HepG2 (cell line): ENCODE measurements around the gene NR2F1-AS1. TPM values are rescaled to one million over a fixed set of nuclear protein-coding genes. Genes with fewer than 3 reads are reported as not detected.

Source experiments
- ATAC-seq: fragments of 200-7000 bp; cut with Tn5 transposase; 3 replicates; pipeline ENCODE4 v1.9.1; 2020; ENCODE audit warnings: mild to moderate bottlenecking, moderate library complexity
- BruUV-seq: library from RNA; stranded (reverse); fragments of 400-500 nt; replicated peaks from 2 replicates; lab custom pipeline; 2021; lab: Mats Ljungman, UMichigan
- CTCF ChIA-PET: fragments of 300-600 bp; formaldehyde crosslinking; extraction: SDS; loops from one replicate; lab custom pipeline; 2021; ENCODE audit warnings: low total read pairs, inconsistent platforms, low intra/inter-chr PET ratio; lab: Yijun Ruan, JAX
- POLR2A ChIA-PET: fragments of 350-600 bp; sonication (Branson Sonifier 250); formaldehyde crosslinking; loops from one replicate; lab custom pipeline; 2020; ENCODE audit warnings: antibody characterized with exemption, inconsistent platforms; lab: Yijun Ruan, JAX
- DNase-seq: peaks from one replicate; pipeline ENCODE4 v3.0.0-alpha.2; 2015; ENCODE audit warnings: low spot score
- FAIRE-seq: peaks from 3 replicates; lab custom pipeline; 2011; peaks lifted over from hg19 to GRCh38; lab: Jason Lieb, UNC
- H2AFZ ChIP-seq: one replicate; pipeline ENCODE4 v1.6.1; 2011; ENCODE audit warnings: low read length, inconsistent platforms
- H3K27ac ChIP-seq: fragments of 300-600 bp; 3 replicates; pipeline ENCODE4 v1.8.0; 2011; ENCODE audit warnings: mixed run types, mild to moderate bottlenecking, mixed read lengths, low read length, inconsistent platforms; ENCODE audit not compliant: insufficient read depth; ENCODE audit errors: extremely low read length
- H3K27me3 ChIP-seq, 2 experiments: fragments of 200-600 bp in 1 of 2; 2 replicates in 1 of 2; 3 replicates in 1 of 2; pipeline versions ENCODE4 v1.6.0 to v1.8.0; 2011; ENCODE audit warnings: low read length in 2 of 2, mild to moderate bottlenecking in 2 of 2, moderate library complexity in 2 of 2, inconsistent platforms in 1 of 2; ENCODE audit not compliant: insufficient read depth in 2 of 2, control insufficient read depth in 1 of 2
- H3K36me3 ChIP-seq, 2 experiments: fragments of 200-600 bp in 1 of 2; replicated peaks in 1 of 2; 2 replicates in 1 of 2; 3 replicates in 1 of 2; pipeline versions ENCODE4 v1.5.1 to v1.8.0; 2011; ENCODE audit warnings: low read length in 2 of 2, inconsistent platforms in 1 of 2; ENCODE audit not compliant: insufficient read depth in 2 of 2, control insufficient read depth in 1 of 2
- H3K4me1 ChIP-seq: 2 replicates; pipeline ENCODE4 v1.5.1; 2012; ENCODE audit warnings: low read length, inconsistent platforms; ENCODE audit not compliant: insufficient read depth
- H3K4me2 ChIP-seq: 2 replicates; pipeline ENCODE4 v1.6.0; 2011; ENCODE audit warnings: low read depth, low read length, inconsistent platforms
- H3K4me3 ChIP-seq, 3 experiments: fragments of 200-600 bp in 1 of 3; sonication (generic), shearing (Covaris generic) in 1 of 3; replicated peaks in 1 of 3; 2 replicates each; pipeline ENCODE4 v1.5.1; 2011 to 2016; ENCODE audit warnings: low read length in 3 of 3, inconsistent platforms in 2 of 3, low read depth in 2 of 3, mild to moderate bottlenecking in 2 of 3, control low read depth in 1 of 3, mixed read lengths in 1 of 3; ENCODE audit not compliant: insufficient read depth in 1 of 3
- H3K79me2 ChIP-seq: one replicate; pipeline ENCODE4 v1.6.1; 2011; ENCODE audit warnings: low read length, inconsistent platforms; ENCODE audit not compliant: insufficient read depth
- H3K9ac ChIP-seq: 2 replicates; pipeline ENCODE4 v1.6.0; 2011; ENCODE audit warnings: mild to moderate bottlenecking, low read depth, low read length, inconsistent platforms; ENCODE audit not compliant: insufficient read depth
- H3K9me3 ChIP-seq: 2 replicates; pipeline ENCODE4 v1.5.1; 2012; ENCODE audit warnings: mild to moderate bottlenecking, low read length
- H4K20me1 ChIP-seq: 2 replicates; pipeline ENCODE4 v1.6.0; 2011; ENCODE audit warnings: inconsistent platforms, mild to moderate bottlenecking, low read length, moderate library complexity; ENCODE audit not compliant: insufficient read depth
- FOSL2 ChIP-seq: sonication (generic); formaldehyde crosslinking; IDR thresholded peaks from 2 replicates; pipeline ENCODE4 v1.4.0; 2020; ENCODE audit warnings: missing genetic modification reagents
- HHEX ChIP-seq: IDR thresholded peaks from 2 replicates; pipeline ENCODE4 v1.6.1; 2016; ENCODE audit warnings: control low read depth
- ONECUT2 ChIP-seq: sonication (generic); formaldehyde crosslinking; IDR thresholded peaks from 2 replicates; pipeline ENCODE4 v1.4.0; 2020; ENCODE audit warnings: missing genetic modification reagents
- TCF7 ChIP-seq: sonication (generic); IDR thresholded peaks from 2 replicates; pipeline ENCODE4 v1.6.1; 2016; ENCODE audit warnings: antibody characterized with exemption, low read depth
- ZNF225 ChIP-seq: sonication (generic); formaldehyde crosslinking; IDR thresholded peaks from 2 replicates; pipeline ENCODE4 v1.4.0; 2020; ENCODE audit warnings: mild to moderate bottlenecking, missing genetic modification reagents
- ZNF687 ChIP-seq: sonication (generic); formaldehyde crosslinking; IDR thresholded peaks from 2 replicates; pipeline ENCODE4 v1.5.1; 2020; ENCODE audit warnings: mild to moderate bottlenecking, missing genetic modification reagents, moderate library complexity
- ZSCAN20 ChIP-seq: sonication (generic); formaldehyde crosslinking; IDR thresholded peaks from 2 replicates; pipeline ENCODE4 v1.4.0; 2020; ENCODE audit warnings: missing genetic modification reagents, mild to moderate bottlenecking, borderline replicate concordance
- WGBS: methylation state at CpG from one replicate; pipeline ENCODE4 v1.1.6; 2017; ENCODE audit warnings: low lambda C conversion rate; 5-methylcytosine and 5-hydroxymethylcytosine counted together
- in situ Hi-C: cut with HindIII; loops from 2 replicates; pipeline ENCODE4 v1.10.0; 2017; ENCODE audit warnings: low pct_unique_long_range_greater_than_20kb; ENCODE audit not compliant: extremely low pct_ligation_motif_present
- intact Hi-C: fragments of 100-400 bp; cut with micrococcal nuclease; formaldehyde crosslinking; loops from one replicate; pipeline ENCODE4 v1.10.0; 2022; ENCODE audit not compliant: unreplicated experiment
- polyA plus RNA-seq, 8 experiments: library from polyadenylated mRNA; depleted of rRNA in 3 of 8; stranded (reverse) in 7 of 8; unstranded in 1 of 8; fragments of >200 nt; fragmentation: Illumina TruSeq in 4 of 8; extraction: Trizol in 4 of 8; gene quantifications; 2 replicates each; pipeline versions ENCODE4 v1.2.1 to v1.2.3, GENCODE V29; 2011 to 2016; ENCODE audit warnings: low read depth in 4 of 8, missing spikeins in 1 of 8, mixed read lengths in 1 of 8; ENCODE audit not compliant: insufficient read depth in 1 of 8
- total RNA-seq, 5 experiments: library from RNA; depleted of rRNA; stranded (reverse); fragments of >200 nt; fragmentation: Illumina TruSeq; extraction: Trizol; gene quantifications; 2 replicates each; pipeline ENCODE4 v1.2.3, GENCODE V29; 2016; ENCODE audit warnings: low read depth in 1 of 5

Gene NR2F1-AS1
- total and polyA plus RNA-seq, 2 of the 13 experiments (the other 11 are each of a cell fraction or from before 2014, with no cell fraction given) = 2.8 TPM

GRCh38 chr5:93599001-93599379 is 18.0 kb upstream of the NR2F1-AS1 start (continued):
- TF ChIP-seq ZNF687 (CRISPR knock-in tag) = no peak

GRCh38 chr5:93598091-93599000 is 17.3 kb upstream of the NR2F1-AS1 start:
- ATAC-seq (no peak), FAIRE-seq (no peak), DNase-seq (no peak)
- 56% methylated on average over 23 of the region's 28 CpGs for WGBS
- intact Hi-C loops = no loop called here
- CTCF ChIA-PET = no interaction called here
- BruUV-seq = no TSS peak
- H3K27ac ChIP-seq = no peak overlapping the region
- peaks cover 0 to 19% of the 10 kb centered on the region in 2 experiments; a peak in 1 of 5 replicates for H3K27me3 ChIP-seq
- in situ Hi-C loops = no loop called here
- POLR2A ChIA-PET = interaction anchor here (2.1 kb wide), 1 partner anchor 15 kb away, joined by 6 read pairs; the partner anchor contains the start of gene NR2F1
- no peak overlapping the region for H3K4me3 ChIP-seq
- no peak overlapping the region for H2AFZ ChIP-seq
- H3K79me2 ChIP-seq = no peaks in the 10 kb centered on the region
- H3K9ac ChIP-seq = no peak overlapping the region
- TF ChIP-seq HHEX (CRISPR knock-in tag) = no peak
- TF ChIP-seq ONECUT2 (CRISPR knock-in tag) = no peak
- no peak for TF ChIP-seq ZSCAN20 (CRISPR knock-in tag)
- no peak for TF ChIP-seq TCF7
- TF ChIP-seq FOSL2 (CRISPR knock-in tag) = peak; percentile 26; the same call in 1 of the 2 replicates
- TF ChIP-seq ZNF225 (CRISPR knock-in tag) = no peak
- H3K9me3 ChIP-seq = no peaks in the 10 kb centered on the region
- H4K20me1 ChIP-seq = 0 out of 2 replicates have a peak, but pooled peaks cover 5% of the 10 kb centered on the region
- peak overlapping the region; percentile 69 for H3K4me2 ChIP-seq
- peaks cover 31% of the 10 kb centered on the region for H3K4me1 ChIP-seq
- peaks cover 4 to 7% of the 10 kb centered on the region in 2 experiments; a peak in 3 of 5 replicates for H3K36me3 ChIP-seq
